Measurements from ENCODE around the gene FCN2.

Gene FCN2

DNA sequence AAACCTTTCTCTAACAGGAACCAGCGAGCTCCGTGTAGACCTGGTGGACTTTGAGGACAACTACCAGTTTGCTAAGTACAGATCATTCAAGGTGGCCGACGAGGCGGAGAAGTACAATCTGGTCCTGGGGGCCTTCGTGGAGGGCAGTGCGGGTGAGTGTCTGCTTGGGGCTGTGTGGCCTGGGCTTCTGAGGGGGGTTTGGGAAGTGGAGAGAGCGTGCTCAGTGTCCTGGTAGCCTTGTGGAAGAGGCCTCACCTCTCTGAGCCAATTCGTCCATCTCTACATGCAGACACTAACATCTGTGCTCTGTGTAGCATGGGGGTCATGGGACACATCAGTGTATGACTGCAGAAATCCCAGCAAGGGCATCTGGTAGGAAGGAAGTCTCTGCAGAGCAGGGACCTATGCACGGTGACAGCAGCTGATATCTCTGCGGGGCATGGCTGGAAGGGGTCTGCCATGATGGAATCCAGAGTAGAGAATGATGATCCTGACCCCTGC lies 5.9 kb downstream of the FCN2 start:
- no peak overlapping the region for H3K27ac ChIP-seq
- TF ChIP-seq, protein P1, sequence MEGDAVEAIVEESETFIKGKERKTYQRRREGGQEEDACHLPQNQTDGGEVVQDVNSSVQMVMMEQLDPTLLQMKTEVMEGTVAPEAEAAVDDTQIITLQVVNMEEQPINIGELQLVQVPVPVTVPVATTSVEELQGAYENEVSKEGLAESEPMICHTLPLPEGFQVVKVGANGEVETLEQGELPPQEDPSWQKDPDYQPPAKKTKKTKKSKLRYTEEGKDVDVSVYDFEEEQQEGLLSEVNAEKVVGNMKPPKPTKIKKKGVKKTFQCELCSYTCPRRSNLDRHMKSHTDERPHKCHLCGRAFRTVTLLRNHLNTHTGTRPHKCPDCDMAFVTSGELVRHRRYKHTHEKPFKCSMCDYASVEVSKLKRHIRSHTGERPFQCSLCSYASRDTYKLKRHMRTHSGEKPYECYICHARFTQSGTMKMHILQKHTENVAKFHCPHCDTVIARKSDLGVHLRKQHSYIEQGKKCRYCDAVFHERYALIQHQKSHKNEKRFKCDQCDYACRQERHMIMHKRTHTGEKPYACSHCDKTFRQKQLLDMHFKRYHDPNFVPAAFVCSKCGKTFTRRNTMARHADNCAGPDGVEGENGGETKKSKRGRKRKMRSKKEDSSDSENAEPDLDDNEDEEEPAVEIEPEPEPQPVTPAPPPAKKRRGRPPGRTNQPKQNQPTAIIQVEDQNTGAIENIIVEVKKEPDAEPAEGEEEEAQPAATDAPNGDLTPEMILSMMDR (IDR thresholded peaks at IDR 0.05), result no peak
- no peak for TF ChIP-seq ZFX (IDR thresholded peaks at IDR 0.05; ENCODE audit: borderline replicate concordance)

DNA sequence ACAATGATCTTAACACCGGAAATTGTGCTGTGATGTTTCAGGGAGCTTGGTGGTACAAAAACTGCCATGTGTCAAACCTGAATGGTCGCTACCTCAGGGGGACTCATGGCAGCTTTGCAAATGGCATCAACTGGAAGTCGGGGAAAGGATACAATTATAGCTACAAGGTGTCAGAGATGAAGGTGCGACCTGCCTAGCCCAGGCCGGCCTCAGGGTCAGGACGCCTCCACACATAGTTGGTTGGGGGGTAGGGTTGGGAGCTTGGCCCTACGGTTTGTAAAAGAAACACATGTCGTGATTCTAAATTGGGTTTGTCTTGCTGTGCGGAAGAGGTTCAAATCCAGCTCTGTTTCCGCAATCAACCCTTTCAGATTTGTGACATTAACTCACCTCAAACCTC lies 6.6 kb downstream of the FCN2 start:
- no peak for TF ChIP-seq ZFX (IDR thresholded peaks at IDR 0.05; ENCODE audit: borderline replicate concordance)
- TF ChIP-seq, protein P1 (IDR thresholded peaks at IDR 0.05), result no peak
- H3K27ac ChIP-seq, result no peak overlapping the region

DNA sequence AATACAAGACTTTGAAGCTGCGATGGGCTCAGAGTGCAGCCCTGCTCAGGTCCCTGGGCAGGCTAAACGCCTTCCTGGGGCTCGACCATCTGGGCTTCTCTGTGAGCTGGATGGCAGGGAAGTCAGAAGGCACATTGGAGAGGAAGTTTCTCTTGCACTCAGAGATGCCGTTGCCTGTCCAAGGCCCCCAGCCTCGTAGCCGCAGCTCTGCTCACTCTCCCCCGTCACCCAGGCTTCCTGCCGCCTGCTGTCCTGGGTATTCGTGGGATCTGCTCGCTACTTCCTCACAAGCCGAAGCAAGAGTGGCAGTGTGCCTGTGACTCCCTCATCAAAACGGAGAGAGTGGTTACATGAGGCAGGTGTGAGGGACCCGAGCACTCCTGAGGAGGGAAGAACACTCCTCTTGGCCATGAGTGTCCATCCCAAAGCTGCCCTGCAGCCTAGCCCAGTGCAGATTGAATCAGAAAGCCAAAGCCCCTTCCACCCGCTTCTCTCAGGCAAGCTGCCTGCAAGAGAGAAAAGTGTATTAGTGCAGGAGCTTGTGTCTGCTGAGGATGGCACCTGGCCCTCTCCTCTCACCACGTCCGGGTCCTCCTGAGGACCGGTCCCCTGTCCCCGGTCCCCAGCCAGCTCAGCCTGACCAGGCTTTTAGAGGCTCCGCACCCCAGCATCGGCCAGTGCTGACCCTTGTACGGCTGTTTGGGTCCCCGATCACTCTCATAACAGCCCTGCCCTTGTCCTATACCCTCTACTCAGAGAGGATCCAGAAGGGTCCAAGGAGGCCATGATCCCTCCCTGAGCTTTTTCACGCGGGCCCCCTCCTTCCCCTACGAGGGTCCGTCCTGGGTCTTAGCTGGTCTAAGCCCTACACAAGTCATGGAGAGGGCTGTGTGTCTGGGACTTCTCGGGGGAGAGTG lies 7.3 kb downstream of the FCN2 start:
- no peak overlapping the region for H3K27ac ChIP-seq
- TF ChIP-seq, protein P1 (IDR thresholded peaks at IDR 0.05), result no peak
- TF ChIP-seq ZFX (IDR thresholded peaks at IDR 0.05; ENCODE audit: borderline replicate concordance), result no peak

DNA sequence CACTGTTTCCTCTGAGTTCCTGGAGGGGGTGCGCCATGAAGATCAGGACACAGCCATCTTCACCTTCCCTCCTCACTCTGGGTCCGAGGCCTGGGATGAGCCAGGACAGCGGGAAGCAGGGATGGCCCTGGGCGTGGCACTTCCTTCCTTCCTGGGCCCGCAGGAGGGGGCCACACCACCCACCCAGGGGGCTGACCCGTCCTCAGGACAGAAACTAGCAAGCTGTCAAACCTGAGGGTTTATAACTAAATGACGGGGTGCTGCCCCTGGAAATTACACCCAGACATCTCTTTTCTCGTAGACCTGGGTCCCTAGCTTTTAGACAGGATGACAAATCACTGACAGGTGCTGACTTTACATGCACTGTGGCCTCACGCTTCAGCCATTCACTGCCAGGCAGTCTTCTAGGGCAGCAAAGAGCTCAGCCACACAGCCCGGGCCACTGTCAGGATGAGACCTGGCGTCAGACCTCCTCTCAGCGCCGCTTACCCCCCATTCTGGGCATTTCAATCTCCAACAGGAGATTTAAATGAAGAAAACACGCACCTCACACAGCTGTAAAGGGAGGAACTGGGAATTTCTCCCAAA lies 8.1 kb downstream of the FCN2 start:
- no peak overlapping the region for H3K27ac ChIP-seq
- TF ChIP-seq, protein P1 (IDR thresholded peaks at IDR 0.05), result no peak
- TF ChIP-seq ZFX (IDR thresholded peaks at IDR 0.05; ENCODE audit: borderline replicate concordance), result no peak

DNA sequence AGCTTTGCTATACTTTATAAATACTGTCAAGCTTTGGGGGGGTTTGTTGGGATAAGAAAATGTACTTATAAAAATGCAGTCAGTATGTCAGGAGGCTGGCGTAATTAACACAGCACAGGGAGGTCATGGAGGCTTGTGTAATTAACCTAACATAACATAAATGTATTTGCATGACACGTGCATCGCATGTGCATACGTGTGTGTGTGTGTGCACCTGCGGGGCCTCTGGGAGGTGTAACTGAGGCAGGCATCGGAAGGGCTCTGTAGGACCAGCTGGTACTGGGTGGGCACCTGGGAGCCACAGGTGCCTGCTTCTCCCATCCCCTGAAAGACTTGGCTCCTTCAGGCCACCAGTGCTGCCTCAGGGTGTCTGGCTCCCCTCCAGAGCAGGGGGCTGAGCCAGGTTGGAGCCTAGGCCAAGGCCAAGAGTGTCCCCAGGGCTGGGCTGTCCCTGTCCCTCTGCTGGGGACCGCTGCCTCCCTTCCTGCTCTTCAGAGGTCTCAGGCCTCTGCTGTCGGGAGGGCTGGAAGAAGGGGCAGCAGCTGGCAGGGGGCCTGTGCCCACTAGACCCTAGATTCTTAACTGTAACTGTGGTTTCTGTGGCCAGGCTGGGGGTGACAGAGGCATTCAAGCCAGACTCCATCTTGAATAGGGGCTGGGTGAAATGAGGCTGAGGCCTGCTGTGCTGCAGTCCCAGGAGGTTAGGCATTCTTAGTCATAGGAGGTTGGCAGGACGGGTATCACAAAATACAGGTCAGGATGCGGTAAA lies 9.0 kb downstream of the FCN2 start:
- TF ChIP-seq, protein P1 (IDR thresholded peaks at IDR 0.05), result no peak
- TF ChIP-seq ZFX (IDR thresholded peaks at IDR 0.05; ENCODE audit: borderline replicate concordance), result no peak
- no peak overlapping the region for H3K27ac ChIP-seq

DNA sequence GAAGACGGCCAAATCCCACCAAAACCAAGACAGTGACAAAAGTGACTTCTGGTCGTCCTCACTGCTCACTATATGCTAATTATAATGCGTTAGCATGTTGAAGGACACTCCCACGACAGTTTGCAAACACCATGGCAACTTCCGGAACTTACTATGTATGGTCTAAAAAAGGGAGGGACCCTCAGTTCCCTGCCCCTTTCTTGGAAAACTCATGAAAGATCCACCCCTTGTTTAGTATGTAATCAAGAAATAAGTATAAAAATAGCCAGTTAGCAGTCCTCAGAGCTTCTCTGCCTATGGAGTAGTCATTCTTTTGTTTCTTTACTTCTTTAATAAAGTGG lies 9.5 kb downstream of the FCN2 start:
- no peak overlapping the region for H3K27ac ChIP-seq
- no peak for TF ChIP-seq ZFX (IDR thresholded peaks at IDR 0.05; ENCODE audit: borderline replicate concordance)
- TF ChIP-seq, protein P1 (IDR thresholded peaks at IDR 0.05), result no peak
